ENCODE measurements around the gene KLHL22.

DNA sequence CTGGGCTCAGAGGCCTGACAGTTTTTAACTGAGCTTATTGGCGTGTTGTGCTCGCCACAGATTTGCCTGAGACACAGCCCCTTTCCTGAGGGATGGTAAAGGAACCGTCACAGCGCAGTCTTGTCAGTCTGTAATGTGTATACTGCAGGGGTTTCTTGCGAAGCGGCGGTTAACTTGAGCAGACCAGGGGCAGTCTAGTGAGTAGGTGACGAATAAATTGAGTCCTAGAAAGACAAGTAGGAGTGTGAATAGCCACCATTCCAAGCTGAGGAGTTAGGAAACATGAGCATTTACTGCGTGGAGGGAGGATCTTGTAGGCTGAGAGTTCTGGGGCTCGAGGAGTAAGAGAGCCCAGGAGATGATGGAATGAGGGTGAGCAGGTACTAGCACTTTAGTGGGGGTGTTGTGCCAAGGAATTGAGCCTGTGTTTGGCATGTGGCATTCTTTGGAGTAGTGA, 13.2 kb upstream of the KLHL22 start:
- TF ChIP-seq CTCF (IDR thresholded peaks at IDR 0.05; ENCODE audit: low read length) (no peak), EZH2phosphoT487 (IDR thresholded peaks at IDR 0.05; ENCODE audit: low read length) (no peak), EZH2 (optimal IDR thresholded peaks at IDR 0.05; ENCODE audit: low read depth, low read length) (no peak)
